NCI-H2081 (cell line): ENCODE results near the gene POLR2H.

Source experiments
- DNase-seq, 2 experiments: peaks; one replicate each; lab custom pipeline; 2025; lab: John Stamatoyannopoulos, UW

POLR2H gene

DNA sequence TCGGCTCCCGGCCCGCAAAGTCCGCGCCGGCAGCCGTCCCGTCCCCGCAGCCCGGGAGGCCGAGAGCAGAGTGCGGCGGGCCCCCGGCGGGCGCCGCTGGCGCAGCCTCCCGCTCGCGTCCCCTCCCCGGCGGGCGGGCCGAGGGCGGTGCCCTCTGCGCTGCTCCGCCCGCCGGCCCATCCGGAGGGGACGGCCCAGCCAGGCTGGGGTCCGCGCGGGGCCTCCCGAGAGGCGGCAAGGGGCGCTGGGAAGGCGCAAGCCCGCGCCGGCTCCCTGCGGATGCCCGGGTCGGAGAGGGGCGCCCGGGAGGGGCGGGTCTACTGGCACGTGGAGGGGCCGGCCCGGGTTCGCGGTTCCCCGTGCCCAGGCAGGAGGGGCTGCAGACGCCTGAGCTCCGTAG, at the start of gene POLR2H, which contains the start of gene CLCN2:
TSS of gene POLR2H (plus strand) at position 179 of the 400 bp plus-strand sequence. CDS start 1,783 bp downstream, outside the sequence.
TSS of gene CLCN2 (minus strand) at position 74 of the 400 bp plus-strand sequence. CDS start 126 bp downstream, outside the sequence.
- DNase-seq: peak; percentile 69 to 79

DNA sequence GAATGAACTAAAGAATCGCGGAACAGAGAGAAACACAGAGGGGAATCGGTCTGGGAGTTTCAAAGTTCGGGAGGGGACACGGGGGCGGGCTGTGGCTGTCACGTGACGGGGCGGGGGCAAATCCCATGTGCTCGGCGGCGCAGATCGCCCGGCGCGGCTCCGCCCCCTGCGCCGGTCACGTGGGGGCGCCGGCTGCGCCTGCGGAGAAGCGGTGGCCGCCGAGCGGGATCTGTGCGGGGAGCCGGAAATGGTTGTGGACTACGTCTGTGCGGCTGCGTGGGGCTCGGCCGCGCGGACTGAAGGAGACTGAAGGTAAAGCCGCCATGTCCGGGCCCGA, 47.2 kb upstream of the POLR2H start, which contains the start of gene EIF4G1:
TSS of gene EIF4G1 (plus strand) at position 244 of the 337 bp plus-strand sequence. CDS start 1,191 bp downstream, outside the sequence.
- DNase-seq: peak; percentile 97 to 98

DNA sequence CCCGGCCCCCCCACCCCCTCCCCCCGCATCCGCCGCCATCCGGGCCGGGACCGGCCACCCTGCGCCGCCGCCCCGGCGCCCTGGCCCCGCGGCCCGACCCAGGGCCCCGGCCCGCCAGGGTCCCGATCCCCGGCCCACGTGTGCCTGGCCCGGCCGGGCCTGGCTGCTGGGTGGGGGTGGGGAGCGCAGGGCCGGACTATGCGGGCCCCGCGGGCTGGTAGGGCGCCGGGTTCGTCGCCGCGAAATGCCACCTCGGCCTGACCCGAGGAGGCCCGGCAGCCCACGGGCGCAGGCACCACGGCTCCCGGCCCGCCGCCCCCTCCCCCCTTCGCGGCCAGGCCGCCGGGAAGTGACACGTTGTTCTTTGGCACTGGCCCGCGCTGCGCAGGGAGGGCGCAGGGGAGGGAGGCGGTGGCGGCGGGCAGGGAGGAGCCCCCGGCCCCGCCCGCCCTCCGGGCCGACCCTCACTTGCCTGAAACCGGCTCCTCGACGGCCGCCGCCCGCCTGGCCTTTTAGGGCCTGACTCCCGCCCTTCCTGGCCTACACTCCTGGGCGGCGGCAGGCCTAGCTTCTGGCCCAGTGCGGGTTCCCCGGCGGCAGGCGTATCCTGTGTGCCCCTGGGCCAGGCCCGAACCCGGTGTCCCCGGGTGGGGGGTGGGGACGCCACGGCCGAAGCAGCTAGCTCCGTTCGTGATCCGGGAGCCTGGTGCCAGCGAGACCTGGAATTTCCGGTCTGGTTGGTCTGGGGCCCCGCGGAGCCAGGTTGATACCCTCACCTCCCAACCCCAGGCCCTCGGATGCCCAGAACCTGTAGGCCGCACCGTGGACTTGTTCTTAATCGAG, 46.6 kb upstream of the POLR2H start:
- peak; percentile 68 to 72 for DNase-seq

- DNase-seq: no peak
These were observed 46.0 kb upstream of the POLR2H start for GRCh38 chr3:184315543-184315867.

DNA sequence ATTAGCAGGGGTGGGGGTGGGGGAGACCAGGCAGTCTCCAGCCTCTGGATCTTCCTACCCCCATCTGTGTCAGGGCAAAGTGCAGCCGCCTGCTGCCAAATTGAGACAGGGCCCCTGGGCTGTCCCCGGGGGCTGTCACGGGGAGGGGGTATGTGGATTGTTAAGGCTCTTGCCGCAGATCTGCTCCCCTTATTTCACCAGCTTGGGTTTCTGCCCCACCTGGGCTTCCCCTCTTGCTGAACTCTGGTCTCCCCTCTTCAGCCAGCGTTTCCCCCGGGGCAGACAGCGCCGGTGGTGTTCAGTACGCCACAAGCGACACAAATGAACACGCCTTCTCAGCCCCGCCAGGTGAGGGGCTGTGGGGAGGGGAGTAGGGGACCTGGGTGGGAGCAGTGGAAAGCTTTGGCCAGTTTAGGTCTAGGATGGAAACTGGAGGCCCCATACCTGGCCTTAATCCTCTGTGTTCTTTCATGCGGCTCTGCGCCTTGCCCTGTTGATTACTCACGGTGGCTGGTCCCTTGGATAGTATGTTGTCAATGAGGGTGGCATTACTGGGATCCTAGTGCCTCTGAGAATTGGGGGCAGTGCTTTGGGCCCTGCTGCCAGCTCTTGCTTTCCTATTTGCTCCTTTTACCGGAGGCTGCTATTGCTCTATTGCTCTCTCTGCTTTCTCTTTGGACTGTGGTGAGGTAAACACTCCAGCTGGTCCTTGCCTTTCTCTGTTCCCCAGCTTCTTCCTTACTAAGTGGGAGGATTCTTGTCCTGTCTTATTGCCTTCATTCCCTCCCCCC, 45.4 kb upstream of the POLR2H start:
- no peak for DNase-seq

DNA sequence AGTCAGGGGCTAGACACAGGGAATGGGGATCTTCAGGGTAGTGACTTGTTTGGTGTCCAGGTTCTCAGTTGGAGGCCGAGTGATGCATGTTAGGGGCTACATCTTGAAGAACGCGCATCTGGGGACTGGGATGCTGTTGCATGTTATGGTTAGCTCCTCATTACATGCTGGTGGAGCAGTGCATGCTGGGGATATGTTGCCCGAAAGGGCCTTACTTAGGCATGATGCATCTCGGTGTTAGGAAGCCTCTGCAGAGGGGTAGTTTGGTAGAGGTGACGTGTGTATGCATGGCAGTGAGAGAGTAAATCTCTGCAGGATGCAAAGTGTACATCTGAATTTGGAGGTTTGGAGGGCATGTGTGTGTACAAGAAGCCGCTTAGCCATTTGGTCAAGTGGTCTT, 44.7 kb upstream of the POLR2H start:
- no peak for DNase-seq

DNA sequence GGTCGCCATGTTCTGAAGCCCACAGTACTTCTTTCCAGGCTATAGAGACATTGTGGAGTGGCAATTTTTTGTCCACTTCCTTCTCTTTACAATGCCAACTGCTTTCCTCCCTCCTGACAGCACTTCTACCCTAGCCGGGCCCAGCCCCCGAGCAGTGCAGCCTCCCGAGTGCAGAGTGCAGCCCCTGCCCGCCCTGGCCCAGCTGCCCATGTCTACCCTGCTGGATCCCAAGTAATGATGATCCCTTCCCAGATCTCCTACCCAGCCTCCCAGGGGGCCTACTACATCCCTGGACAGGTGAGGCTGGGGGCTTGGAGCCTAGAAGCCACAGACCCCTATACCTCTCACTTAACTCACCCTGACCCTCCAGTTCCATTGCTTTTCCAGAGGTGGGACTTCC, 44.3 kb upstream of the POLR2H start:
- DNase-seq: no peak

GRCh38 chr3:184320104-184320445, 41.4 kb upstream of the POLR2H start:
- DNase-seq: peak; percentile 84

- DNase-seq: no peak
These were observed 39.8 kb upstream of the POLR2H start for GRCh38 chr3:184321666-184322065.

- DNase-seq: no peak
These were observed 38.6 kb upstream of the POLR2H start for GRCh38 chr3:184322731-184323487.

GRCh38 chr3:184323696-184324095, 37.8 kb upstream of the POLR2H start:
- no peak for DNase-seq

GRCh38 chr3:184325269-184325668, 36.2 kb upstream of the POLR2H start:
- DNase-seq: no peak

DNA sequence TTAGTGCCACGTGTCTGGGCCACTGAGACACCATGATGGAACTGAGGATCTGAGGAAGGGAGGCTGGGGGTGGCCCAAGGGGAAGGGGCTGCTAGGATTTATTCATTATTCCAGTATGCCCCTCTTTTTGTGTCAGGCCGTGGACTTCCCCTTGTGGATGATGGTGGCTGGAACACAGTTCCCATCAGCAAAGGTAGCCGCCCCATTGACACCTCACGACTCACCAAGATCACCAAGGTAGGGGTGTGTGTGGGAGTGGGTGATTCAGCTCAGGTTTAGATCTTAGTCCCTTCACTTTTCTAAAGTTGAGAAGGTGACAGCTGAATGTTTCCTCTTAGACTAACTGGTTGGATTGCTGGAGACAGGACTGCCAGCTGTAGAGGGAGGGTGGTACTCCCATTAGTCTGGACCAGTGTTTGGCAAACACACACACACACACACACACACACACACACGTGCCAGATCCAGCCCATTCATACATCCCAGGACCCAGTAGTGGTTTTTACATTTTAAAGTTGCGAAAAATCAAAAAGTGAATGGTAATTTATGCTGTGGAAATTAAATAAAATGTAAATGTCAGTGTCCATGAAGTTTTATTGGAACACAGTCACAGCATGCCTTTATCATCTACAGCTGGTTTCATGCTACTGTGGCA, 35.7 kb upstream of the POLR2H start:
- DNase-seq: no peak

DNA sequence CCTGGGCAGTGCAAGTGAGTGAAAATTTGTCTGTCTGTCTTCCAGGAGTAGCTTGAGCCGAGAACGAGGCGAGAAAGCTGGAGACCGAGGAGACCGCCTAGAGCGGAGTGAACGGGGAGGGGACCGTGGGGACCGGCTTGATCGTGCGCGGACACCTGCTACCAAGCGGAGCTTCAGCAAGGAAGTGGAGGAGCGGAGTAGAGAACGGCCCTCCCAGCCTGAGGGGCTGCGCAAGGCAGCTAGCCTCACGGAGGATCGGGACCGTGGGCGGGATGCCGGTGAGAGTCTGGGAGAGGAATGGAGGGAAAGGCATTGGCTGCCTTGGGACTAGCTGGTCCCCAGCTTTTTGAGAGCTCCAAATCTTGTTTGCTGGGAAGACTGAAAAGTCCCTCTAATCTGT, 34.3 kb upstream of the POLR2H start:
- DNase-seq: no peak

- no peak for DNase-seq
These were observed 33.0 kb upstream of the POLR2H start for GRCh38 chr3:184328516-184328915.

DNA sequence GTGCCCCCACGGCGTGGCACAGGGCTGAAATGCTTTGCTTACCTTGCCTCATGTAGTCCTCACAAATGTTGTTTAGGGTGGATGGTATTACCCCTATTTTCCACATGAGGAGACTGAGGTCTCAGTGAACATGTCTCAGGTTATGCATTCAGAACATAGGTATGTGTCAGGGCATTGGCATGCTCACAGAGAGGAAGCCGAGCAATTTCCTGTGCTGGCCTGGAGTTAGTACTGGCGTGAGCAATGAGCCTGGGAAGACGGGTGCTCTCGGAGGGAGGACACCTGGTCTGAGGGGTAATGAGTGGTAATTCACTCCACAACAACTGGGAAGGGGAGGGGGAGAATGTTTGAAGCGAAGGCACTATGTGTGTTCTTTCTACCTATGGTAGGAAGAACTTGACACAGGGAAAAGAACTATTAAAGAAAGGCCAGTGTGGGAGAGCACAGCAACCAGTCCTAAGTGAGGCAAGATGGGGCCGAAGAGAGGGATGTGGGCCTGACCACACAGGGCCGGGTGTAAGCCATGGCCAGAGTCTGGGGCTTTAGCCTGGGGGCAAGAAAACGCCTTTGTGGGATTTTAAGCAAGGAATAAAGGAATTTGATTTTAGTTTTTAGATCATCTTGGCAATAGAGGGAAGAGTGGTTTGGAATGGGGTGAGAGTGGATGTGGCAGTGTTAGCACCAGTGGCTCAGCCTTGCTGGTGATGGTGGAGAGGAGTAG, 29.0 kb upstream of the POLR2H start:
- DNase-seq: no peak

GRCh38 chr3:184333190-184333589, 28.3 kb upstream of the POLR2H start:
- no peak for DNase-seq

GRCh38 chr3:184333700-184334099, 27.8 kb upstream of the POLR2H start:
- no peak for DNase-seq

DNA sequence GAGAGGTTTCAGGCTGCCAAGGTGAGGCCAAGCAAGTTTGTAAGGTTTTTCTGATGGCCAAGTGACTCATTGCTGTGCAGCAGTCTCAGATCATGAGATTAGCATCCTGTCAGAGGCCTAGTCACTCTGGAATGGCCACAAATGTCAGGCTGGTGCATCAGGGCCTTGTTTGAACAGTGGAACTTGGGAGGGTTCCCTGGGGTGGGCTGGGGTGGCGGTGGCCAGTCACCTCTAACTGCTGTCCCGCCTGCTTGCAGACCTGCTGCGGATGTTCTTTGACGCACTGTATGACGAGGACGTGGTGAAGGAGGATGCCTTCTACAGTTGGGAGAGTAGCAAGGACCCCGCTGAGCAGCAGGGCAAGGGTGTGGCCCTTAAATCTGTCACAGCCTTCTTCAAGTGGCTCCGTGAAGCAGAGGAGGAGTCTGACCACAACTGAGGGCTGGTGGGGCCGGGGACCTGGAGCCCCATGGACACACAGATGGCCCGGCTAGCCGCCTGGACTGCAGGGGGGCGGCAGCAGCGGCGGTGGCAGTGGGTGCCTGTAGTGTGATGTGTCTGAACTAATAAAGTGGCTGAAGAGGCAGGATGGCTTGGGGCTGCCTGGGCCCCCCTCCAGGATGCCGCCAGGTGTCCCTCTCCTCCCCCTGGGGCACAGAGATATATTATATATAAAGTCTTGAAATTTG, 26.9 kb upstream of the POLR2H start:
- no peak for DNase-seq

GRCh38 chr3:184335291-184335660, 26.2 kb upstream of the POLR2H start:
- DNase-seq: no peak
